GM18508 (cell line): ENCODE data around the gene FHIP1A.

Source experiments
- ATAC-seq: cut with Tn5 transposase; IDR thresholded peaks from one replicate; pipeline ENCODE4 v1.9.1; 2021; ENCODE audit warnings: moderate number of reproducible peaks; ENCODE audit not compliant: insufficient read depth, unreplicated experiment

FHIP1A gene

DNA sequence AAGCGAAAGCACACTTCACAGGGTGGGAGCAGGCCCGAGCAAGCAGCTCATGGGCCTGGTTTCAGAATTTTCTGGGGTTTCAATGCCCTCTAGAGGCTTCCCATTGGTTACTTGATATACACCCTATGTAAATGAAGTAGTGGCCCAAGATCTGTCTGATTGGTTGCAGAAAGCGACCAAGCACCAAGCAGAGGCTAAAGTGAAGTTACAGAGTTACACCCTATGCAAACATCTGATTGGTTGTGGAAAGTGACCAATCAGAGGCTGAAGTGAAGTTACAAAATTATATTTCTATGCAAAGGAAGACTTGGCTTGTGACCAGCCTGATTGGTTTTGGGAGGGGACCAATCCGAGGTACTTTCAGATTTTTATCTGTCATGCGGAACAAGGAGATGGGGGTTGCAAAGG is 8.2 kb downstream of the FHIP1A start:
- no peak for ATAC-seq

GRCh38 chr4:151417766-151418376 is 8.9 kb downstream of the FHIP1A start:
- no peak for ATAC-seq

DNA sequence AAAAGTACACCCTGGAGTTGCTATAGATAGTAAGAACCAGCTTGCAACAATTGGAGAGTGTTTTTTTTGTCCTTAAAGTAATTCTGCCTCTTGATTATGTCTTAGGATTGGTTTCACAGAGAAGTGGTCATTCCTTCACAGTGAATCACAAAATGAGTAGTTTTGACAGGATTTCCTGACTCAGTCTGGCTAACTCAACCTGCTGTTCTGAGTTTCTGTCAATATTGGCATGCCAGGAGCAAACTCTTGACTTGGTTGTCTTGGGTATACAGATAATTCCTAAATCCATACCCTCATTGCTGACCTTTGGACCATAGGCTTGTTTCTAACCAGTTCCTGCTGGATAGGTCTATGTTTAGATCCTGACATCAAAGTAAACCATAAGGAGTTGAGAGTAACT is 9.4 kb downstream of the FHIP1A start:
- no peak for ATAC-seq

GRCh38 chr4:151418856-151419255 is 9.9 kb downstream of the FHIP1A start:
- no peak for ATAC-seq

DNA sequence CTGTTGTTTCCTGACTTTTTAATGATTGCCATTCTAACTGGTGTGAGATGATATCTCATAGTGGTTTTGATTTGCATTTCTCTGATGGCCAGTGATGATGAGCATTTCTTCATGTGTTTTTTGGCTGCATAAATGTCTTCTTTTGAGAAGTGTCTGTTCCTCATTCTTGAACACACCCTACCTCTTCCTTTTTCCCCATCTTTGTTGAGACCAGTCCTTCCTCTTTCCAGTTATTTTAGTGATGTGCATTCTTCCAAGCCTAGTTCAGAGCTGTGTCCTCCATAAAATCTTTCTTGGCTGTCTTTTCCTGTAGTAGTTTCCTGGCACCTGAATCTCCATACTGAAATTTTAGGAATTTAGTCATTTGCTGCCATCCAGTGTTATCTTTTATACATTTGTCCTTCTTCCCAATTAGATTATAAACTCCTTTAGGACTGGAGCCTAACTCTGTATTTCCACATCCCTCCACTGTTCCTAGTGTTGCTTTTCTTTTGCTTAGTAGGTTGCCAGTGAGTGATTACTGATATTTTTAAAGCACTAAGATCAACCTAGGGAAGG is 11.4 kb downstream of the FHIP1A start:
- ATAC-seq: no peak

DNA sequence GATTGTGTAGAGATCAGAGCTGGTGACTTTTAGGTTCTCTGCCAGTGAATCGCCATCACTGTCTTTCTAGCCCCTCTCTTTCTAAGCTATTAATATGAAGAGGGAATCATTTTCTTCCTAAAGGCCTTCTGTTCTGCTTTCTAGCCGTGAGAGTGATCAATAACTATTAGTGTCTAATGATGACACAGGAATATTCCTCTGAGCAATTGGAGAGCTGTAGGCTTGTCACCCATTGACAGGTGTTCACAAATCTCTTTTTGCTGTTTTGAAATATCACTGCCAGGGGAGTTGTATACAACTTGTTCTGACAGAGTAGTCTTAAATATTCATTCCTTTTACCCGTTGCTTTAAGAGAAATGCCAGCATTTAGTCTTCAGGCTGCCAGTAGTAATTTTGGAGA is 13.9 kb downstream of the FHIP1A start:
- no peak for ATAC-seq

DNA sequence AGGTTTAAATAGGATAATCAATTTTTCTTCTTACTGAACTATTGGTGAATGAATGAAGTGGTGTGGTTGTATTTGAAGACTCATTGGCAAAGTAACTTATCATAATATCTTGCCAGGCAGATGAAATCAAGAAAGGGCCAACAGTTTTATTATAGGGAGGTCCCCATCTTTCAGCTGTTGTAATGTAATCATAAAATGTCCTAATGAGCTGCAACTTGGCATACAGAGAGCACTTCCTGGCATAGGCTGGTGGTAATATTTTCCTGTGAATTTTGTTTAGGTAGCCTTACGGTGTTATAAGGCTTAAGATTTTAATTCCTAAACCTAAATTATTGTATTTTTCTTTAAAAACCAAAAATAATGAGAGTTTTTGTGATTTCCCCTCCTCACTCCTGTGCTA is 17.5 kb downstream of the FHIP1A start:
- ATAC-seq: no peak

DNA sequence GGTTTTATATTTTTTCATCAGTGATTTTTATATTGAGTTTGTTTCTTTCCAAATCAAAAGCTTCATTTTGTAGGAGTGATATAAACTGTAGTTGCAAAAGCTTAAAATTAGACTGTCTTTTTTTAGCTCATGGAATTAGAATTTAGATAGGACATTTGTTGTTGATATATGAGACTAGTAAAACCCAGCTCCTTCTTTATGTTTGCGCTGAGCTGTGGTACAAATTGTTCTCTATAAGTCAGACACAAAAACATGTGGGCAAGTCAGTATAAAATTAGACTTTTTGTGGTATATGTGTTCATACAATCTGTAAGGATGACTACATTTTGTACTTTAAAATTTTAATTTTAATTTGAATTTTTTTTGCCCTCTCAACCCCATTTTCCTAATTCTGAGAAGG is 18.3 kb downstream of the FHIP1A start:
- ATAC-seq: no peak

DNA sequence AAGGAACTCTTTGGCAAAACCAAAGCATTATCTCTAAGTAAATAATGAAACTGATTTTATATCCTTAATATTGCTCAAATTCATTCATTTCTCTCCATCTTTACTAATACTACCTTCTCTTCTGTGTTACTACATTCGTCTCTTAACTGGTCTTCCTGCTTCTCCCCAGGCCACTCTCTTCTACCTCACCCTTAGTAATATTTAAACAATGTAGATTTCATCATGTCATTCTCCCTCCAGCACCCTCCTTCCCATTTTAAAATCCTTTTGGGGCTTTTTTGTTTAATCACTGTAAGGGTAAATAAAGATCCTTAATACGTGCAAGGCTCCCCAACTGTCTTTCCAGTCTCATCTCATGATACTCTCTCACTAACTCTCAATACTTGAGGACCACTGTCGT is 19.4 kb downstream of the FHIP1A start:
- ATAC-seq: no peak

GRCh38 chr4:151429957-151430570 is 21.1 kb downstream of the FHIP1A start:
- ATAC-seq: no peak

GRCh38 chr4:151430740-151431457 is 21.9 kb downstream of the FHIP1A start:
- no peak for ATAC-seq

DNA sequence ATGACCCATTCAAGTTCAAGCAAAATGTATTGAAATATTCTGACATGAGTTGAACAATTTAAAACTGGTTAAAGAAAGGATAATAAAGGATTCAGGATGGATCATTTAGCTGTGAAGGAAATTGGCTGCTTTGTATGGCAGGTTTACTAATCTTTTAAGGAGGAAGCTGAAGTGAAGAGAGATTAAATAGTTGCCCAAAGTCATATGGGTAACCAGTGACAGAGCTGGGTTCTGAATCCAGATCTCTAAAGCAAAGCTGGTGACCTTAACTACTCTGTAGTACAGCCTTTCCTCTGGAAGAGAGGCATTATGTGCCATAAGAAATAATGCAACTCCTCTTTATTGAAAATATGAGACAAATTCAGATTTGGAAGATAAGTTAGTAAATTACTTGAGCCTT is 22.8 kb downstream of the FHIP1A start:
- ATAC-seq: no peak

DNA sequence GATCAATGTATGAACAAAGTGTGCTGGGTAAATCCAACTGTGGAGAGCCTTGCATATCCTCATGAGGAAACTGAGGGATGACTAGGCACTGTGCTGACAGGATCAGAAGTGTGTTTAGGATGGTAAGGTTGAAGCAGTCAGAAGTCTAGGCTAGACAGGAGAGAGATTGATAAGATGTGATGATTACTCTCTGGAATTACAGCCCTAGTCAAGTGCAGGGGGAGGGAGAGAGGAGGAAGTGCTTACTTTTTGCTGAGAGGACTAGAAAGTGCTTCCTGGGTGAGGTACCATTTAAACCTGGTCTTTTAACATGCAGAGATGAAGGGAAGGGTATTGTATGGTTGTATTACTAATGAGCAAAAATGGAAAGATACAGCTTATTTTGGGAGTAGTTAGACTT is 23.7 kb downstream of the FHIP1A start:
- ATAC-seq: no peak

- no peak for ATAC-seq
These were observed 25.3 kb downstream of the FHIP1A start for GRCh38 chr4:151434183-151434860.

DNA sequence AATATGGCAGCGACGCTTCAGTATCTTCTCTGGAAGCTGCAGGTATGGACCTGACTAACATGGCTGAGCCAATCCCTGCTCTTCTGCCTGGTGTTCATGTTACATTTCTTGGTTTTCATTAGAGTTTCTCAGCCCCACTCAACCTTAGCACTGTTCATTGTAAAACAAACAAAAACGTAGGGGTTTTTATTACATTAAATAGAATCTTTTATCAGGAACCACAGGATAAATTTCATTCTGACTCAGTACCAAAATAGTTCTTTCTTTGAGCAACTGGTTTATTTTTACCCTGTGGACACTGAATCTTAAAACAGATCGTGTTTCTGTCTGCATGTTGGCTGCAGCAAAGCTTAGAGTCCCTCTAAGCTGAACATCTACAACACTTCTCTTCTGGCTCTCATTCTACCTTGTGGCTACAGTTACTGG is 27.1 kb downstream of the FHIP1A start:
- ATAC-seq: no peak

- ATAC-seq: no peak
These were observed 28.5 kb downstream of the FHIP1A start for GRCh38 chr4:151437505-151437904.

DNA sequence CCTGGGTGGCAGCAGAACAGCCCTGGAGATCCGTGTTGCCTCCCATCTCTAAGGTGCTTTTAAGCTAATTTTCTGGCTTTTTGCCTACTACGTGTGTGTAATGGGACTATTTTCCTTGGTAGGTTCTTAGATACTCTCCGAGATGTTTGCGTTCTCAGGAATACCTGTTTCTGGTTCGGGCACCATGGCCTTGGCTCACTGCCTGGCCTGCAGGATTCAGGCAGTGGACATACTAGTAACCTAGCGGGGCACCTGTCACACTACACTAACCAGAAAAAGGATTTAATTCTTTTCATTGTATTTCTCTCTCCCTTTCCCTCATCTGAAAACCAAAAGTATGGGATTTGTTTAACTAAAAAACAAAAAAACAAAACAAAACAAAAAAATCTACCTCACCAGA is 29.2 kb downstream of the FHIP1A start:
- ATAC-seq: no peak

DNA sequence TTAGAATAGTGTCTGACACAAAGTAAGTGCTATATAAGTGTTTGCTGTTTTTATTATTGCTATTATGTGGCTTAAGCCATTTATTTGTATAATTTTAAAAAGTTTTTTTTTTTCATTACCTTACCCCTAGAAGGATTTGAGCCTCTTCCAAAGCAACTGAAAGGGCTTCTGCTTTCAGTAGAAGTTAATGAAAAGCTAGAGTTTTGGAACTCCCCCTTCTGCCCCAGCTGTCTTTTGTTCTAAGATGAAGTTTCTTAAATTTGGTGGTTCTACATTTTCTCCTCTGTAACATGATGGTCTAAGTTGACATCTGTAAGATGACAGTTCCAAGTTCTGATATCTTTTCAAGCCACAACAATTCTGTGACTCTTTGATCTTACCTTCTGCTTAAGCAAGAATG is 30.3 kb downstream of the FHIP1A start:
- no peak for ATAC-seq

- no peak for ATAC-seq
These were observed 33.0 kb downstream of the FHIP1A start for GRCh38 chr4:151442002-151442401.

- ATAC-seq: no peak
These were observed 34.3 kb downstream of the FHIP1A start for GRCh38 chr4:151443247-151443646.

DNA sequence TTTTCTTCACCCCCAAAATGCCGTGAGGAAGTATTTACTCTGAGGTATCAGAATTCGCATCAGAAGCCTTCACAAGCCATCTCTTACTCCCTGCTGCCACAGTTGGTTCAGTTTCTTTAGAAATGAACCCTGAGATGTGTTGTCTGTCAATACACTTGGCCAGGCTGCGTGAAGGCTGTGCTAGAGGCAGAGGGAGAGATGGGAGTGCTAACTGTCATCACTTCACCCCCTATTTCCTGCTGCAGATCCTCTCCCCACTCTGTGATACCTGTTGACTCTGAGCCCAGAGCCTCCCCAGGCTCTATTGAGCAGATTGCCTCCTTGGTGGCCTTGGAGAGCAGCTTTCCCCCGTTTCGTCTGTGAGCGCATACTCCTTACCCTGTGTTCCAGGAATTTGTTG is 34.8 kb downstream of the FHIP1A start:
- no peak for ATAC-seq
